Measurements from ENCODE around the gene EML6.

DNA sequence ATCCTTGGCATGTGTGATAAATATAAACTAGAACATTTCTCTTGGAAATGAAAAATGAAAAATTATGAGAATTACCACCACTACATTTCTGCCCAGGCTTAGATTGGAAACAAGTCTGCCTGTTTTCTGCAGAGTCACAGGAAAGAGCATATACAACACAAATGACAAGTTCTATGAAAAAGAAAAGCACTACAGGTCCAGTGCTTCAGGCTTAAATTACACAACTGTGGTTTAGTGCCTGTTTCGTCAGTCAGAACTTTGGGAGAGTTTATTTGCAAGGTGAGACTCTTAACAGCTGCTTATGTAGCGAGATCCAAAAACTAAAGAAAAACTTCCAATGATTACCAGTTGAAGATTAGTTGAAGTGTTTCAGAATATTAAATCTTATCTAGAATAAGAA lies 257.9 kb downstream of the EML6 start:
- TF ChIP-seq, protein P1, sequence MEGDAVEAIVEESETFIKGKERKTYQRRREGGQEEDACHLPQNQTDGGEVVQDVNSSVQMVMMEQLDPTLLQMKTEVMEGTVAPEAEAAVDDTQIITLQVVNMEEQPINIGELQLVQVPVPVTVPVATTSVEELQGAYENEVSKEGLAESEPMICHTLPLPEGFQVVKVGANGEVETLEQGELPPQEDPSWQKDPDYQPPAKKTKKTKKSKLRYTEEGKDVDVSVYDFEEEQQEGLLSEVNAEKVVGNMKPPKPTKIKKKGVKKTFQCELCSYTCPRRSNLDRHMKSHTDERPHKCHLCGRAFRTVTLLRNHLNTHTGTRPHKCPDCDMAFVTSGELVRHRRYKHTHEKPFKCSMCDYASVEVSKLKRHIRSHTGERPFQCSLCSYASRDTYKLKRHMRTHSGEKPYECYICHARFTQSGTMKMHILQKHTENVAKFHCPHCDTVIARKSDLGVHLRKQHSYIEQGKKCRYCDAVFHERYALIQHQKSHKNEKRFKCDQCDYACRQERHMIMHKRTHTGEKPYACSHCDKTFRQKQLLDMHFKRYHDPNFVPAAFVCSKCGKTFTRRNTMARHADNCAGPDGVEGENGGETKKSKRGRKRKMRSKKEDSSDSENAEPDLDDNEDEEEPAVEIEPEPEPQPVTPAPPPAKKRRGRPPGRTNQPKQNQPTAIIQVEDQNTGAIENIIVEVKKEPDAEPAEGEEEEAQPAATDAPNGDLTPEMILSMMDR (conservative IDR thresholded peaks at IDR 0.05 in 1 of 2, IDR thresholded peaks at IDR 0.05 in 1 of 2; ENCODE audit: extremely low read depth in 1 of 2, insufficient read depth in 1 of 2, low read depth in 1 of 2, low read length in 2 of 2) = no peak
- TF ChIP-seq EZH2 (IDR thresholded peaks at IDR 0.05; ENCODE audit: borderline replicate concordance, low read length) = no peak
